ENCODE results near the gene MYL12A.
A peak's percentile ranks its signal among the peaks of the same experiment; 100 is the strongest.

The MYL12A gene

DNA sequence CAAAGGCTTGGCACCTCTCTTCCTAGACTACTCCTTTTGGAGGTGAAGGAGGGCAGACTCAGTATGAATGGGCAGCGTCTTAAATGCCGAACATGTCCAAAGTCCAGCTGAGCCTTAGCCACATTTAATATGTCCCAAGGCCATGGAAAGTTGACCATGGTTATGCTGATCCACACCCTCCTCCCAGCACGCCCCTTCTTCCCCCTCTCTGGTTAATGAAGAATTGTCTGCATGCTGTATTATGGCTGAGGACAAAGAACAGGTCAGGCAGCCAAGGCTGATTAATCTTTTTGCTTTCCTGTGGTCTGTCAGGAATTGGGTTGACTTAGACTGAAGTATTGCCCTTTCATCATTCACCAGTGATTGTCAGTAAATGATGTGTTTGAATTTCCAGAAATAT lies 22.0 kb upstream of the MYL12A start:
- DNase-seq (ENCODE audit: low read depth): no peak

DNA sequence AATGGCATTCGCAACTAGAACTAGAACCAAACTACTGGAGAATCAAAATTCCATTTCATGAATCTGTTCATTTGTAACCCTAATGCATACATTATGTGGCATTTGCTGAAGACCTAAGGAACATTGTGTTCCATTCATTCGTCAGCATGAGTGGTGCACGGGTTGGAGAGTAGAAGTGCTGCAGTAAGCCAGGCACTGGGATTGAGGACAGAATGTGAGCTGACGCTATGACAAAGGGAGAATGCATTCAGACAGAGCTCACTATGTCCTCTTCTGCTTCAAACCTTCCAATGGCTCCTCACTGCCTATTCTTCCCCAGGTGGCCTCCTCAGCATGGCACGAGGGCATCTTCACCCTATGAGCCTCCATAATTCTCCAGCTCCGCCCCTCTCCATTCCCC lies 21.6 kb upstream of the MYL12A start:
- no peak for DNase-seq (ENCODE audit: low read depth)

DNA sequence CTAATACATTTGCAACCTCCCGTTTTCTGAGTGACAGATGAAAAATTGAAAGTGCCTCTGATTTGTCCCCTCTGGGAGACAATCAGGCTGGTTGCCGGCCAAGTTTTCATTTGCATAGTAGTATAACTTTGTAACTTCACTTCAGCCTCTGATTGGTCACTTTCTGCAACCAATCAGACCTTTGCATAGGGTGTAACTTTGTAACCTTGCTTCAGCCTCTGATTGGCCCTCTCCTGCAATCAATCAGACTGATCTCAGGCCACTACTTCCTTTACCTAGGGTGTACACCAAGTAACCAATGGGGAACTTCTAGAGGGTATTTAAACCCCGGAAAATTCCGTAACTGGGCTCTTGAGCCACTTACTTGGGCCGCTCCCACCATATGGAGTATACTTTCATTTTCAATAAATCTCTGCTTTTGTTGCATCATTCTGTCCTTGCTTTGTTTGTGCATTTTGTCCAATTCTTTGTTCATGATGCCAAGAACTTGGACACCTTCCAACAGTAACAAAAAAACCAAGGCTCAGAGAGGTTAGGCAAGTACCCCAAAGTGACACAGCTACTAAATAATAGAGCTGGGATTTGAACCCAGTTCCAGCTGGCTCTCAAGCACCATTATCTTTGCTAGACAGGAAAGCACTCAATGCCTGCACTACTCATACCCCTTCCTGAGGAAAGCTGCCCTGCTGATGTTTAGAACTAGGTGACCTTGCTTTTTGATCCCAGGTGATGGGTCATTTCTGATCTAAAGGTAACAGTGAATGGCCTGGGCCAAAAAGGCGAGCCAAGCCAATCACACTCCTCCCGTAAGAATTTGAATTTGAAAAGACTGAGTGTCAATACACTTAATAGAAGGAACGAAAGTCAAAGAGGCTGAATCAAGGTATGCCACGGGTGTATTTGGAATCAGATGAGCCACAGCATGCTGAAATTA lies 16.9 kb upstream of the MYL12A start:
- DNase-seq (ENCODE audit: low read depth): no peak

DNA sequence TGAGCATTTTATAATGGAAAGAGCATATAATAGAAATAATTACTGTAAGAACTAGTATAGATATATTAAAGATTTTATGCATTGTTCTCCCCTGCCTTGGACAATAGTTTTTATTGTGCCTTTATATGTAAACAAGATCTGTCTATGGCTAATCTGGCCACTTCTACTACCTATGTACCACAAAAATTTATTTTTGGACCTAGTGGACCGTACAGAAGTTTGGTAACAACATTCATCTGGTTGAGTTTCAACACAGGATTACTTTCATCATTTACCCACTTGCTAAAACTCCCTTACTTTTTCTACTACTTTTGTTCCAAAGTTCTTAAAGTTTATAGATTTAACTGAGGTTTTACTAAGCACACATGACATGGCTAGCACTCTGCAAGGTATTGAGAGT lies 14.6 kb upstream of the MYL12A start:
- DNase-seq (ENCODE audit: low read depth): no peak

DNA sequence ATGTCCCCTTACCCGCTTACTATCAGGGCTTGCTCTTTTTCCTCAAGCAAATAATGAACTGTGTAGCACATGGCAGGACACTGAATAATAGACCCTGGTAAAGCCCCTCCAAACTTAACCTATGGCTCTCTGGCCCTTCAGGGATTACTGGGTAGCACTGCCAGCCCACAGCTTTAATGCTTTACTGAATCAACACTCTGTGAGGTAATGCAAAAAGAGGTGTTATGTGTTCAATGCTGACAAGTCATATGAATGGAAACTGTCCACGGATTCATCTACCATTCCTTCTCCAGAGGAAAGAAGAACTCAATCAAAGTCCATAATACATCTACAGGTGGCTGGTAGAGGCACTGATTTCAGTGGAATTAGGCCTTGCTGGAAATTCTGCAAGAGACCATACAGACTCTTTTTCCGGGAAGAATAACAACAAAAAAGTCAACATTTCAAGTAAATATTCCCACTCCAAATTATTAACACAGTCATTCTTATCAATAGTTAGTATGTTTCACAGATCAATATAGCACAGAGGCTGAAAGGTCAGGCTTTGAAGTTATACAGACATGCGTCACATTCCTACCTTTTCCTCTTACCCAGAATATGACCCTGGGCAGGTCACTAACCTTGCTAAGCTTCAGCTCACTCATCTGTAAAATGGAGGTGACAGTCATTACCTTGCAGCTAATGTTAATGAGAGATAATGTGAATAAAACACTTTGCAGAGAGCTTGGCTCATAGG lies 14.0 kb upstream of the MYL12A start:
- no peak for DNase-seq (ENCODE audit: low read depth)

DNA sequence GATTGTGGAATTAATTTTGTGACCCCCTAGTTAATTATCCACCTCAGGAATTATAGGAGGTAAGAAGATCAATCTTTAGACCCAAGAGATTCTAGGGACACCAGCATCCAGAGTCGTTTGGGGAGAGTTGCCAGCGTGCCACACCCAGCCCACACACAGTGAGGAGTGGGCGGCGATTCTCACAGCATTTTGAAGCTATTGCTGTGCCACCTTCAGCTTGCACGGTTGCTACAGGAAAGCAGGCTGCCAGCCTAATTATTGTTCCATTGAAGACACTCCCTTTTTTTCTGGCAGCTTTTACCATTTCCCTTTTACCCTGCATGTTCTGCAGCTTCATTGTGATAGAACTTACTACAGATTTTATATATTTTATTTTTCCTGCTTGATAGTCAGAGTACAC lies 13.1 kb upstream of the MYL12A start:
- no peak for DNase-seq (ENCODE audit: low read depth)

DNA sequence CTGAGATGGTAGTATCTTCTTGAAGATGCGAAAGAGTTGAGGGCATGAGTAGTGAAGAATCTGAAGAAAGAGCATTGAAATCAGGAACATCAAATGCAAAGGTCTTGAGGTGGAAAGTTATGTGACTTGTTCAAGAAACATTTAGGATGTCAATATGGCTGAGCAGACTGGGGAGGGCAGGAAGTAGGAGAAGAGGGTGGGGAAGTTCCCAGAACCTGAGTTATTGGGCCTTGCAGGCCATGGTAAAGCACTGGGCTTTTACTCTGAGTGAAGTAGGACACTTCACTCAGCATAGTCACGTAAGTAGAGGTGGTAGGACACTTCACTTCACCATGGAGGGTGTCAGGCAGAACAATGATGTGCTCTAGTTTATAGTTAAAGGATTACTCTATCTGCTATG lies 11.8 kb upstream of the MYL12A start:
- DNase-seq (ENCODE audit: low read depth): no peak

DNA sequence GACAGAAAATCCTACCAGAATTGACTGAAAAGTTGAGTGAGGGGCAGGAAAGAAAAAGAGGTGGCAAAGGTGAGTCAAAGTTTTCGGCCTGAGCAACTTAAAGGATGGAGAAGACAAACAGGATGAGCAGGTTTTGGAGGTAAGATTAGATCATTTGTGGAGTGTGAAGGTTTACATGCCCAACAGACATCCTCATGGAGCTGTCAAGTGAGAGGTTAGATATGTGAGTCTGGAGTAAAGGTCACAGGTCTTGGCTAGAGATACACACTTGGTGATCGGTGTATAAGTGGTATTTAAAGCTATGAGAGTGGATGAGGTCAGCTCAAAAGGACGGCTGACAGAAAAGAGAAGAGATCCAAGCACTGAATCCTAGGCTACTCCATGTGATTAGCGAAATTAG lies 11.1 kb upstream of the MYL12A start:
- DNase-seq (ENCODE audit: low read depth): no peak

DNA sequence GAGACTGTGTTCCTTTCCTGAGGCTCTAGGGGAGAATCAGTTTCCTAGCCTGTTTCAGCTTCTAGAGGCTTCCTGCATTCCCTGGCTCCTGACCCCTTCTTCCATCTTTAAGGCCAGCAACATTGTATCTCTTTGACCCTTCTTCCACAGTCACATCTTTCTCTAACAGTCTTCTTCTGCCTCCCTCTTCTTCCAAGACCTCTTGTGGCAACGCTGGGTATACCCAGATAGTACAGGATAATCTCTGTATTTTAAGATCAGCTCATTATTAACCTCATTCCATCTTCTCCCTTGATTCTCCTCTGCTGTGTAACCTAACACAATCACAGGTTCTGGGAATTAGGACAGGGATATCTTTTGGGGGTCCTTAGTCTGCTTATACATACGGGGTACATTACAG lies 8.9 kb upstream of the MYL12A start:
- DNase-seq (ENCODE audit: low read depth): no peak

DNA sequence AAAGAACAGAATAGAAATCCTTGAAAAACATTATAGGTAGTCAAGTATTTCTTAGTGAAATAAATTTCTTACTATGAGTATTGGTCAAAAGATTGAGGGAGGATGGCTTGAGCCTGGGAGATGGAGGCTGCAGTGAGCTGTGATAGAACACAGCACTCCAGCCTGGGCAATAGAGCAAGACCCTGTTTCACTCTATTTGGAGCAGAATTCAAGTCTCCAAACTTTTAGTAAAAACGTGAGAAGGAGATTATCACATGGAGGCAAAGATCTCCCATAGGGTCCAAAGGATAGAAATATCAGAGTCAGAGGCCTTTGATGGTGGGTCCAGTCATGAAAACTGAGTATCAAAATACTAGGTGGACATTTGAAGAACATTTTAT lies 2.4 kb upstream of the MYL12A start:
- no peak for DNase-seq (ENCODE audit: low read depth)

DNA sequence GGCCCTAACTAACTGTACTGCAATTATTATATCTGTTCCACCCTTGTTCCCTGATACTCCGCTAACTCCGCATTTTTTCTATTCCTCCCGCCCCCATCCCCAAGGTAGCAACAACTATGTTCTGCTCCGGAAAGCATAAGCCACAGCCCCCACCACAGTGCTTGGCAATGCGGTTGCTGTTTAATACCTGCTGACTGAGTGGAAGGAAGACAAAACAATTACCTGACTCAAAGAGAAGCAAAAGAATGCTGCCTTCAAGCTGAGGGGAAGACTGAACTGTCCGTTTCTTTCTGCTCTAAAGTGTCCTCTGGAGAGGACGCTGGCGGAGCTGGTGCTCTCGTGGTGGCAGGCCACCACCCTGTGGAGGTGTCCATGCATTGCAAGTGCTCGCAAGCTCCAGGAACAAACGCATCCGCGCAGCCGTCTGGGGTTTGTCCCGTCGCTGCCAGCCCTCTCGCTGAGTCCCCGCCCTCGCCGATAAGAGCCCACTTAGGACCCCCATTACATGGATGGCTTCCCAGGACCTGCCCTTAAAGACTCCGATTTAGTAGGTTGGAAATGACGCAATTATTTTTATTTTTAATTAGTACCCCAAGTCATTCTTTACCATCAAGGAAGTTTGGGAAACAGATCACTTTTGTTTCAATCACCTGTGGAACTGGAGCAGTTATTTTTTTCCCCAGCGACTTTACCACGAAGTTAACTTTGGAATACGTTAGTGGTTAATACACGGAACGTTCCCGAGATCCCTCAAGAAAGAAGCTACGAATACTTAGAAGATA lies 1.6 kb upstream of the MYL12A start:
- peak; percentile 54 for DNase-seq (ENCODE audit: low read depth)

DNA sequence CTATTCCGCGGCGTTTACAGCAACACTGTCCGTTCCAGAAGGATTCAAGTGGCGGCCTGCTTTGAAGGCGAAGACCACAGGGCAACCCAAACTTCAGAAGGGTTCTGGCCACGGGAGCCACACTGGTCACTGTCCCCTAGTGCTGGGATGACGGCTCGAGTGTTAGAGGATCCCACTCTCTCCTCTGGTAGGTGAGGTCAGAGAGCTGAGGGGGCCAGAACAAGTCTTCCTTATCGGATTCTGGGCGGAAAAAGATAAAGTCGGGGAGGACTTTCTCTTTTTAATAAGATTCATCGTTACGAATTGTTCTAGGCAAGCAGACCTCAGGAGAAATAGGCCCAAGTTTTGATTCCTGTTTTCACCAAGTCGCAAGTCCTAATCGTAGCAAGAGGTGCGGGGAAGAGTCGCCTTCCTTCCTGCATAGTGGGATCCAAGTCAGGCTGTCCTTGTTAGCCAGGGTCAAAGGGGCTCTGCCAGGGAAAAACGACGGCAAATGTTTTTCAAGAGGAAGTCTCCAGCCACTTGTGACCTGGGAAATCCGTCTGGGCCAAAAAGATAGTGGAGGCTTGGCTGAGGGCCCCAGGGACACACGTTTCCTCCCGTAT lies 864 bp upstream of the MYL12A start:
- no peak for DNase-seq (ENCODE audit: low read depth)

DNA sequence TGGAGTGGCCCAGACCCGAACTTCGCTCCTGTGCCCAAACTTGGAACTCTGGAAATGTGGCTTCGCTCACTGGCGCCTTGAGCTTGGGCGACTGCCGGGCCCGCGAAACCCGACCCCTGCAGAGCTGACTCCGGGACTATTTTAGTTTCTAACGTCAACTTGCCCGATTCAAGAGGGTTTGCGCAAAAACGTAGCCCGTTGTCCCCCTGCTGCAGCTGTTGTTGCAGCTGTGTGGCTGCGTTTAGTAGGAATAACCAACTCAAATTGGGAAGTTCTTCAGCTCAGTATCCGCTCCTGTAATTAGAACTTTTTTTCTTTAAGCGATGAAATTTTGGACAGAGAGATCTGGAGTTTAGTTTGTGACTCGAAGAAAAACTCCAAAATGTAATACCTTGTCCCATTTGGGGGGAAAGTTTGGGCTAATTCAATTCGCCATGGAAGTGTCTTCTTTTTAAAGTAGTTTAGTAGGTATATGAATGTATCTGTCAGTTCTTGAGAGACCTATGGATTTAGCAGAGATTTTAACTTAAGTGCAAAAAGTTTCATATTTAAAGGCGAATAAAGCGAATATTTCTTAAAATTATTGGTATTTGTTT lies 559 bp downstream of the MYL12A start:
- no peak for DNase-seq (ENCODE audit: low read depth)

DNA sequence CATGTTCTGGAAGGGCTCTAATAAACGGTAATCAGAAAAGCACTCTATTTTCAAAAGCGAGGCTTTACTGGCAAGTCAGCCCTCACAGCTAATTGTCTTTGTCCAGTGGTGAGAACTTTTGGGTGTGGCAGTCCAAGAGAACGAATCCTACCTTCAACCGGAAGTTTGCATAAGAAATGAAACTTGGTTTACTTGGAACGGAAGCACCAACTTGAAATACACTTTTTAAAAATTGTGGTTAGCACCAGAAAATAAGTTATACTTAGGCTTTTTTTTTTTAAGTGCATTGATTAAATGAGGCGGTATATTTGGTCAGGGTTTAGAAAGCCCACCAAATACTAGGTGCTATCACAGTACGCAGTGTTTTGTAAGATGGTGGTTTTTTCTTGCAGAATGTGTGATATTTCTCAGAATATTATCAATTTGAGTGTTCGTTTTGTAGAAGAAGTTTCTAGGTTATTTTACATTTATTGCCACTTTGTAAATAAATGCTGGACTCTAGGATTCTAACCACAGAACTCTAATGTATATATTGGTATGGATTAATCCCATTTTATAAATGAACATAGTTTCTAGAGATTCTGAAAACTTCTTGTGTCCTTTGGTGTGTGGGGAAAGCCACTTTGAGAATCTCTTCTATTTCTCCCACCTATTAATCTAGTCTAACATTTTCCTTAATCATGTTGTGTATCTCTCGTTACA lies 1.2 kb downstream of the MYL12A start:
- no peak for DNase-seq (ENCODE audit: low read depth)

DNA sequence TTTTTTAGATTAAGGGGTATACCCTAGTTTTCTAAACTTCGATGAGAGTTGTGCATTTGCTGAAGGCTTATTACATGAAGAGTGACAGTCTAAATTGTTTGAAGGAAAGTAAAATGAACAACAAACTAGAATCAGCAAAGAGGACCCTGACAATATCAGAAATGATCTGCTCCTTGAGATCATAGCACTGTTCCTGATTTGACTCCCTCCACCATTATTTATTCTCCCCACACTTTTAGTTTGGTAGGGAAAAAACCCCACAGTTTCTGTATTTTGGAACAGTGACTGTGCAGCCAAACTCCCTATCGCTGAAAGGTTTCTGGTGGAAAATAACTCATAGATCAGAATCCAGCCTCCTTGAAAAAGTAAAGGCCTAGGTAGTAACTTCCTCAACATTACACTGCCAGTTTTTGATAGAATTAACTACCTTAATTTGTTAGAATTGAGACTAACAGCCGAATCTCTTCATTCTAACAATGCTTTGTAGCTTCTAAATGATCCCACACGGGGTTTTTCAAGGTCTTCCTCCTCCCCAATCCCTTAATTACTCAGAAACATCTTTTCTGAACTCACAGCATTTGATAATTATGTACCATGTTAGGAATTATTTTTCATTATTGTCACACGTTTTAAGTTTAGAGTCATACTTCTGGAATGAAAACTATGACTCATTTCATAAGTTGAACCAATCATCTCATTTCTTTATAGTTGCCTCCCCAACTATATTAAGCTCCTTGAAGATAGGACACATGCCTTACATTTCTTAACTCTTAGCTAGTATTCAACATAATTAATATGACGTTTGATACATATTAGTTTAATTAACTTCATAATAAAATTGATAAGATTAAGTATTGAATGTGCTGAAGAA lies 2.9 kb downstream of the MYL12A start:
- DNase-seq (ENCODE audit: low read depth): no peak

DNA sequence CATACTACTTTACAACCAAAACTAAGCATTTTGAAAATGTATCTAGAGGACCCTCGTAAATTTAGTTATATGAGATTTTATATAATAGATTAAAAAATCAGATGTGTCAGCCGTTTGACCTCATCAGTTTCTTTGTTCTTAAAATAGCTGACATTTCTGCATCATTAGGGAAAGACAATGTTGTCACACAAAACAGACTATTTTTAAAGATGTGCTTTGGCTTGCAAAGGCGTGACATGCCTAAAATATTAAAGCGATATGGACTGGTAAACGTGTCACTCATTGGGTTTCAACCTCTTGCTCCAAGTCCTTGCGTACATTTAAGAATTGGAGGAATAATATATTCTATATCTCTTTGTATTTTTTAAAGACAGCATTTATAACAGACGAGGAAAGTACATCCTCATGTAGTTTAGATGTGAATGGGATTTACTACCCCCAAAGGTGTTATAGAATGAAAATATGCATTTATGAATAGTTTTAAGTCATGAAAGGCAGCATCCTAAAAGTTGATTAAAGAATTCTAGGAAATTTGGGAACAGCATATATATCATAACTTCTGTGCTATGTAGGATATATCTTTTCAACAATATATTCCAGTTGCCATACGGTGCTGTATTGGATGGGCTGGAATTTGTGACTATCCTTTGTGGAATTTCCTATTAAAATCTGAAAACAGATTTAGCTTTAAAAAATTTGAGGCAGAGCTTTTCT lies 3.8 kb downstream of the MYL12A start:
- no peak for DNase-seq (ENCODE audit: low read depth)

DNA sequence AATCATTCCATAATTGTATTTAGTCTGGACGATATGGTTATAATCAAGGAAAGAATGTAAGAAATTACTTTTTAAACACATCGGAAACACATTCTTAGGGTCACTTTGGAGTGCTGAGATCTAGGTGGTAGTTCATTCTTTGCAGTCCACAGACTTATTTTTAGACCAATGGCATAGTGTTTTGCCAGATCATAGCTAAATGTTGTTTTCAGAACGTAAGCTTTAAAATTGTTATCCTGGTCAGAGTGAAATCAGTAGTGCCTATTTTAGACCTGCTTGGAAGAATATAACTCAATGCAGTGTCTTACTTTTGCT lies 4.3 kb downstream of the MYL12A start:
- DNase-seq (ENCODE audit: low read depth): no peak

DNA sequence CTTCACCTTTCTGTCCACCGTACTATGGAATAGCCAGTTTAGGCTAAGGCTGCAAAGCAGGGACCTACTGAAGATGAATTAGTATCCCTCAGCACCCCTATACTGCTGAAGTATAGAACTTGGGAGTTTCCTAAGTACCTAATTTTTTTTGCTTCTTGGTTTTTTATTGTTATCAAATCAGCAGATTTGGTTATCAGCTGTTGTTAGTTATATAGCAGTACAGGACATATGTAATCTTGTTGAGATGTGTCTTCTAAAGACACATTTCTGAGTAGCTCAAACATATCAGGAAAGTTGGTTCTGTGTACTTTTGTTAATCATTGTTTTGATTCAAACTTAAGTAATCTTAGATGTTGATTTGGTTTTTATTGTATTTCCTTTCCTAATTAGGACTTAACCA lies 5.2 kb downstream of the MYL12A start:
- no peak for DNase-seq (ENCODE audit: low read depth)

DNA sequence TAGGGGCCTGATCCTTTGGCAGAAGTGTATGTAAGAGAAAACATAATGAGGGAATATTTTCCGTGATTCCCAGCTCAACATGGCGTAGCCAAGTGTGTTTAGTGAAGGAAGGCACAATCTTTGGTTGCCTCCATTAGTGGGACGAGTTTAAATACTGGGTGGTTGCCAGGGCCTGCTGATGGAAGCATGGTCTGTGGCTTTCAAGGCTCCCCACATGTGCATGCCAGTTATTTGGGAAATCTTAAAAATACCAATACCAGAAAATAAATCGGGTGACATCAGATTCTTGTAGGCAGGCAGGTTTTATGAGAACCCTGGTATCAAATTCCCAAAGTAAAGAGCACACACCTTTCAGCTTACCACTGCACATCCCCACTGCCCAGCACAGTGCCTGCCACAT lies 7.1 kb downstream of the MYL12A start:
- no peak for DNase-seq (ENCODE audit: low read depth)

All from stimulated activated CD8-positive, alpha-beta memory T cell treated with anti-CD3 and anti-CD28 coated beads, Interleukin-15, amount 100 ng/mL, for 1 hour (primary cell).